DMS114 treated with DMSO at 0.1 percent for 48 hours (cell line): ENCODE results near the gene CLEC16A.

Experiments used
- DNase-seq: peaks from one replicate; lab custom pipeline; 2025; ENCODE audit not compliant: unreplicated experiment; lab: John Stamatoyannopoulos, UW

CLEC16A gene

GRCh38 chr16:11078812-11079459, 134.6 kb downstream of the CLEC16A start:
- no peak for DNase-seq

- DNase-seq = no peak
Observed at GRCh38 chr16:11079652-11080187, 135.4 kb downstream of the CLEC16A start.

GRCh38 chr16:11080327-11080967, 136.1 kb downstream of the CLEC16A start:
- no peak for DNase-seq

GRCh38 chr16:11080999-11081630, 136.8 kb downstream of the CLEC16A start:
- DNase-seq = no peak

DNA sequence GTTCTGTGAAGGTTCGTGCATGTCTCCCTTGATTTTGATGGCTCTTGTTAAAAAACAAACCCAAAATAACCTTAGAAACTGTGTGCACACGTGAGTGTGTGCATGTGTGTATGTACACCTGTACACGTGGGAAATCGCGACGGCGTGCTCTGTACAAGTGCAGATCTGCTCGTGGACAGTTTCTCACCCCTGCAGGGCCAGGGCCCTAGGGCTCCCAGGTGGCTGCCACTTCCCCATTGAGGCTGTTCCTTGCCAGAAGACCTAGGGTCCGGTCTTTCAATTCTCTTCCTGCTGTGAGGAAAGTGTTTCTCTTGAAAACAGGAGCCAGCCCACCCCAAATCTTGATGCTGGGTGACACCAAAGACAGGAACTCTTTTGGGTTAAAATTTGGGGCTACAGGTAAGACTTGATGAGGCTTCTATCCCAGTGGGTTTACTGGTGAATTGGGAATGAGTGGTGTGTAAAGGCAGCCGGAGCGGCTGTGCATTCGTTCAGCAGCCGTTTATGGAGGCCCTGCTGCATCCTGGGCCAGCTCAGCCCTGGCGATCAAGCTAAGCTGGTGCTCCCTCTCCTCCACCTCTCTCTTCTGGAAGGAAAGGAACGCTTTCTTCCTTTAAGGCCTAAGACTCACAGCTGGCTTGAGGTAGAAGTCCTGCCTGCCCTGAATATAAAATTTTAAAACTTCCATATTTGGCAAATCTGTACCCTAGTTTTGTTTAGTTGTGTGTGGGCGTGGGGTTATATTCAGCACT, 137.9 kb downstream of the CLEC16A start:
- DNase-seq = no peak

DNA sequence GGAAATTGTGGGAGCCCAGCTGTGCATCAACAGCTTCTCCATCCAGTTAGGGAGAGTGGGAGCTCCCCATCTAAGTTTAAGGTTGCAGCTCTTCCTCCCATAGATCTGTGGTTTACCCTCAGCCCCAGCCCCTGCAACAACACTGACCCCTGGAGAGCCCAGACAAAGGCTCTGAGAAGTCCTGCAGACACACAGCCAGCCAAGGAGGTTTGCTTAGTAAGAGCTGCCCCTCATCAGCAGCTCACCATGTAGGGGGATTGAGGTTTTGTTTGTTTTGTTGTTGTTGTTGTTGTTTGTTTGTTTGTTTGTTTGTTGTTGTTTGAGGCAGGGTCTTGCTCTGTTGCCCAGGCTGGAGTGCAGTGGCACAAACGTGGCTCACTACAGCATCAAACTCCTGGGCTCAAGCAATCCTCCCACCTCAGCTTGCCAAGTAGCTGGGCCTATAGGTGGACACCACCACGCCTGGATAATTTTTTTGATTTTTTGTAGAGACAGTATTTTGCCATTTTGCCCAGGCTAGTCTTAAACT, 138.6 kb downstream of the CLEC16A start:
- DNase-seq = no peak

DNA sequence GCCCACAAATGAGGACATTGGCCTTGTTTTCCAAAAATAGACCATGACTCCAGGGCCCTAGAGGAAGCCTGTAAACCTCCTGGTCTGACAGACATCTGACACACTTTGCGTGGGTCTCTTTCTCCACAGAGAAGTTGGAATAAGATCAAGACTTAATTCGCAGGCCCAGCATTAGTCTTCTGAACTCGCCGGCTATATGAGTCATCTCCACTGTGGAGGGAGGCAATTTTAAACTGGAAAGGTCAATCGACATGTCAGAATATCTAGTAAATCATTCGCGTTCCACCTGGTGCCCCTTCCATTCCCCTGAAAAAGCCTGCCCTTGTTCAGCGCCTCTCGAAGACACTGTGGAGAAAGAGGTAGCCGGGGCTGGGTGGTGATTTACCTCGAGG, 140.1 kb downstream of the CLEC16A start:
- DNase-seq = no peak

DNA sequence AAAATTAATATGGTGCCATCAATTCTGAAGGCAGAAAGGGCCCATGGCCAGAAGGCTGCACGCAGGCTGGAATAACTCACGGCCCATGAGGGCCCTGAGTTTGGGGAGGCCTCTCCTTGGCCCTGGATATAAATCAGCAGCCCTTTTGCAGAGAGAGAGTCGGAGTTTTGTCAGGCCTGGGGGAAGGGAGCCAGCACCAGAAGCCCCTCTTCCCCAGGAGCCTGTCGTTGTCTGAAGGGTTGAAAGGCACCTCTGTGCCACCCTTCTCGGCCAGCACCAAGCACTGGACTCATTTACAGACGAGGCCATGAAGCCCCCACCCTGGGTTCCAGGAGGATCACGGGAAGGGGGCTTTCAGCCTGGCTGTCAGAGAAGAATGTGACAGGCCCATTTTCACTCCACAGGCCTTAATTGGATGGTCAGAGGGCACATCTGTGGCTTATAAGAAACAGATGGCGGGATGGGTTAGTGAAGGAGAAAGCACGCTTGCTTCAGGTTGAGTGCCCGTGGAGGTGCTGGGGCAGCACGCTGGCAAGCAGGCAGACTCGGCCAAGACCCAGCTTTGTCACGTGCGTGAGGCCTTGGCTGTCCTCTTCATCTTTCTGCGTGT, 140.6 kb downstream of the CLEC16A start:
- DNase-seq = no peak

DNA sequence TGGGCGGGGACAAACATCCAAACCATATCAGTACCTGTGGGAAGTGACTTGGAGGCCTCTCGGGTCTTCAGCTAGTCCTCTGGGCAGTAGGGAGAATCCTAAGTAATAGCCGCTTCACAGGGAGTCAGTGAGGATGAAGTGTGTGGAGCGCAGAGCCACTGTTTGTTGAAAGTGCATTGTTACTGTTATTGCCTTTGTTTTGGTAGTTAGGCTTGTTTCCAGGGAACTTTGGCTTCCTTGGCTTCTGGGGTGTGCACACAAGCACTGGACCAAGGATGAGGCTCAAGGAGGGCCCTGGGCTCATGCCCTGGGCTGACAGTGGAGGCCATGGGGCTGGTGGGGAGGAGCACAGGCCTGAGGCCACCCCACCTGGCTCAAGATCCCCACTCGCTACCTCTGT, 141.6 kb downstream of the CLEC16A start:
- DNase-seq = no peak

- DNase-seq = no peak
Observed at GRCh38 chr16:11087691-11088073, 143.3 kb downstream of the CLEC16A start.

GRCh38 chr16:11088074-11088730, 143.8 kb downstream of the CLEC16A start:
- no peak for DNase-seq

DNA sequence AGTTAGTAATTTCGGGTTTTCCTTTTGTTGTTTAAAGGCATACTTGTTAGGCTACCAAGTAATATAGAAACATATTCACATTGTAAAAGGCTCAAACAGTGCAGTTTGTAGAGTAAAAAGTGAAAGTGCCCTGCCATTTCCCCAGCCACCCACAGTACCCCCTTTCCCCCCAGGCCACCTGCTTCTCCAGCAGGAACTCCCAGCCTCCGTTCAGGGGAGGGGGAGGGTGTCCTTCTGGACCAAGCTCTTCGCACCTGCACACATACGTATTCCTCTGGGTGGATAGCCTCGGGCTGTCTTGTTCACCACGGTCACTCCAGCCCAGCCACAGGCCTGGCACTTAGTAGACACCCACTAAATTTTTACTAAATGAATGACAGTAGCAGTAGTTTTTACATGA, 144.5 kb downstream of the CLEC16A start:
- DNase-seq = no peak

DNA sequence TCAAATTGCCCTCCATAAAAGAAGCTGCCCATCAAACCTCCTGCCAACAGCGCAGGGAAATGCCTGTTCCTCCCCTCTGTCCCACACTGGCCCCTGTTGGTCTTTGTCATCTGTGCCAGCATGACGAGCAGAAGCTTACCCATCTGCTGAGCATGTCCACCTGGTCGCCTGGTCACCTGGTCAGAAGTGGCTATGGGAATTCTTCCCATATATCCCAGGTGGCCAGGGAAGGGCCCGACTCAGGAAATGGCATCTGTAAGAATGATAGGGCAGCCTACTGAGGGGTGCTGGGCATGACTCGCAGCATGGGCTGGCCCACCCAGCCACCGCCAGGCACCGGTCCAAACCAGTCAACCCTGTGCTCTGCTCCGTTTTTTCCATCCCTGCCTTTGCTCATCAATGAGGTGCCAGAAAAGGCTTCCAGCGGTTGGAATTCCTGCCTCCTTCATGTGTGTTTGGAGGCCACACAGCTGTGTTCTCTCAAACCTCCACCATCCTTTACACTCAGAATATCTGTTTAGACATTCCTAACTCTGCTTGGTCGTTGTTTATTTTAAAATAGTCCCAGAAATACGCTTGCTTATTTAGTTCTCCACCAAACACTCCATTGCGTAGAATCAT, 145.2 kb downstream of the CLEC16A start:
- no peak for DNase-seq

DNA sequence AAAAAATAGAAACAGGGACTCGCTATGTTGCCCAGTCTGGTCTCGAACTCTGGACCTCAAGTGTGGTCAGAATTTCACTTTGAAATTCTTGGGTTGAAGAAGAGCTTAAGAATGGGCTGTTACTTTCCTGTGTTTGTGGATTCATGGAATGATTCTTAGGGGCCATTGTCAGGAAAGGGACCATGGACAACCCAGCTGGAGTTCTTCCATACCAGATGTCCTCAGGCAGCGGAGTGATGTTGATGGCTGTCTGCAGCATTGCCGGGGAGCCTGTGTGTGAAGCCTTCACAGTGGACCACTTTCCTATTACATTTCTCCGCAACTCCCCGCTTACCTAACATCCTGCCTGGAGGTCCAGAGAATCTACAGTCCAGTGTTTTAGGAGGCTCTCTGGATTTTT, 145.9 kb downstream of the CLEC16A start:
- DNase-seq = no peak

DNA sequence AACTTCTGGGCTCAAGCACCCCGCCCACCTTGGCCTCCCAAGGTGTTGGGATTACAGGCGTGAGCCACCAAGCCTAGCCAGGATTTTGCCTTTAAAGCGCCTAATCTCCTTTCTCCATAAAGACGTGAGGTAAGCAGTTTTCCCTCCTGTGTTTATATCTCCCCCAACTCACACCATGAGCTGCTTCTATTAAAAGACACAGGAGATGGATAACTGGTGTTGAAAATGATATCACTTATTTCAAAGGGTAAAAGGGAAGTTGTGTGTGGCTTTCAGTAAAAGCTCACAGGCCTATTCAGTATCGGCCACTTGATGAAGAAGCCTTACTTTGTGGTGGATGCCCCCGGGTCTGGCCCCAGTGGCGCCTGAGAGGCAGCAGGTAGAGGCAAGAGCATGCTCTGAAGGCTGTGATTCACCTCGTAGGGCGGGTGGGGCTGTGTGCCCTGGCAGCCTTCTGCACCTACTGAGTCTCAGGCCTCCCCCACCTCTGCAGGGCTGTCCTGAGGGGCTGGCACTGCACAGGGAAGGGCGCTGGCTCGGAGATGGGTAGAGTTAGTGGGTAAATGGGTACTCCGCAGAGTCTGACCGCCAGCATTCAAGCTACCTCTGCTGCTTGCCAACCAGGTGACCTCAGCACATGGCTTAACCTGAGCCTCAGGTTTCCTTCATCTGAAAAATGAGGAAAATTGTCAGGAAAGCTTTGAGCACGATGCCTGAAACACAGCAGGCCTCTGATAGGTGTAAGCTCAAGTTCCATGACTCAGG, 146.8 kb downstream of the CLEC16A start:
- no peak for DNase-seq

DNA sequence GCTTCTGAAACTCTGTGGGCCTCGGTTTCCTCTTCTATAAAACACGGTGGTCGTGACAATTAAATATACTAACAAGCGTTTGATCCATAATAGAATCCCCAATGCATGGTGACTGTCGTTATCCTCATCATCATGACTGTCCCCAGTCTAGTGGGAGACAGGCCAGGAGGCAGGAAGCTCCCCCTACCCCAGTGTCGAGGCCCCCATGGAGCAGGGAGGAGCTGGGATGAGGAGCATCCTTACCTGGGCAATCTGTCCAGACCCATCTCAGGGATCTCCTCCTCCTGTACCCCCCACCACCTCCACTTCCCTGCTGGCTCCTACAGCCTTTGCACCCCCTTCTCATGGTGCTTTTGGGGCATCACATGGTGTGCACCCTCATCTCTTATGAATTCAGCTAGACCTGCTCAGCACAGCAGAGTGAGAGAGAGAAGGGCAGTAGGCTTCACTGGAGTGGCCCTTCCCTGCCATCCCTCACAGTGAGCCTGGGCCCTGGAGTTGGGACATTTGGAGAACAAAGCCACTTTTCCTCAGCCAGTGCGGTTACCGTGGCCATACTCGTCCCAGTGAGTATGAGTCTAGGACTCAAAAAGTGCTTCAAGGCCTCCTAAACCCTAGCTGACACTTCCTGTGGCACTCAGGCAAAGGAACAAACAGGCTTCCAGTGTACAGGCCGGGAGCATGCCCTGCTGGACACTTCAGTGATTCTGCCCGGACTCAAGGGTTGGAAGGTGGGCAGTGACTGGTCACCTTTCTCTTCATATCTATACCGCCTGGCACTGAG, 148.6 kb downstream of the CLEC16A start:
- no peak for DNase-seq

- DNase-seq = no peak
Observed at GRCh38 chr16:11093572-11094074, 149.3 kb downstream of the CLEC16A start.
